Mucosa of rectum (tissue), 2 donors: ENCODE data around the gene TARBP1.
"Not testable (repeated sequence)": the region's sequence is repeated elsewhere in the genome, so short reads cannot be mapped to it uniquely, and the experiment has no call there.

Experiments used
- H3K27ac ChIP-seq, 2 donors: one replicate each; pipeline ENCODE4 v1.7.0; 2013; ENCODE audit warnings: inconsistent platforms in 2 of 2, low read depth in 2 of 2, low read length in 2 of 2
- H3K27me3 ChIP-seq, 2 donors: one replicate each; pipeline ENCODE4 v1.7.0; 2013; ENCODE audit warnings: low read length in 2 of 2; ENCODE audit not compliant: control insufficient read depth in 2 of 2, insufficient read depth in 2 of 2
- H3K36me3 ChIP-seq, 2 donors: one replicate each; pipeline ENCODE4 v1.7.0; 2013; ENCODE audit warnings: low read length in 2 of 2; ENCODE audit not compliant: control insufficient read depth in 2 of 2, insufficient read depth in 2 of 2
- H3K4me1 ChIP-seq, 2 donors: one replicate each; pipeline ENCODE4 v1.7.0; 2013; ENCODE audit warnings: low read length in 2 of 2, mild to moderate bottlenecking in 1 of 2; ENCODE audit not compliant: control insufficient read depth in 2 of 2, insufficient read depth in 2 of 2
- H3K4me3 ChIP-seq, 2 donors: one replicate each; pipeline ENCODE4 v1.7.0; 2013; ENCODE audit warnings: low read length in 2 of 2
- H3K9ac ChIP-seq, 2 donors: one replicate each; pipeline ENCODE4 v1.7.0; 2013; ENCODE audit warnings: low read length in 2 of 2, low read depth in 1 of 2, mild to moderate bottlenecking in 1 of 2
- H3K9me3 ChIP-seq, 2 donors: one replicate each; pipeline ENCODE4 v1.7.0; 2013; ENCODE audit warnings: low read length in 2 of 2; ENCODE audit not compliant: control insufficient read depth in 2 of 2
- donor health status: healthy.
- donor health status: Normal muscosa, but diverticular disease.

TARBP1 gene

DNA sequence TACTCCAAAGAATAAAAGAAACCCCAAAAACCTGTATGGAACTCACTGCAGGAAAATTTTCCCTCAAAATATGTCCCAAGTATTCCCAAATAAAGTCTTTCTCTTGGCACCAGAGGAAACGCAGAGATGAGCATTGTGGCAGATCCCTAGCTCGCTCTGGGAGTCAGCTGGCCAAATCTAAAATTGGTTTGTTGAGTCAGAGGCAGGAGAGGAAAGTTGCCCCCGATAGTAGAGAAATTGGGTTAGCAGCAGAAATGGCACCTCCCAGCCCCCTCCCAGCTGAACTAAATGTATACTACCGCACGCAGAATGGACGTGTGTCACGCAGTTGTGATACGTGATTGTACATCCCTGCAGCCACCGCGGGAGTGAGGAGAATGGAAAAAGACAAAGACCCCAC is 39.9 kb upstream of the TARBP1 start:
- Histone ChIP-seq H3K36me3 (no peaks in the 10 kb centered on the region), H3K4me1 (peaks cover 10% of the 10 kb centered on the region in 2 donors), H3K27ac (no peak overlapping the region), H3K4me3 (no peak overlapping the region), H3K9me3 (no peaks in the 10 kb centered on the region), H3K27me3 (no peaks in the 10 kb centered on the region), H3K9ac (no peak overlapping the region)

DNA sequence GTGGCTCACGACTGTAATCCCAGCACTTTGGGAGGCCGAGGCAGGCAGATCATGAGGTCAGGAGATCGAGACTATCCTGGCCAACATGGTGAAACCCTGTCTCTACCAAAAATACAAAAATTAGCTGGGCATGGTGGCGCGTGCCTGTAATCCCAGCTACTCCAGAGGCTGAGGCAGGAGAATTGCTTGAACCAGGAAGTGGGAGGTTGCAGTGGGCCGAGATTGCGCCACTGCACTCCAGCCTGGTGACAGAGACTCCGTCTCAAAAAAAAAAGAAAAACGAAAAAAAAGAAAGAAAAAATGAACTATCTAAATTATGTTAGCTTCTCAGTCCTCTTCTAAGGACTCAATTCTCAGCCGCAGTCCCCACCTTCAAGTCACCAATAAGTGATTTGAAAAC is 39.1 kb upstream of the TARBP1 start:
- not testable (repeated sequence) for H3K4me1 ChIP-seq, H3K27me3 ChIP-seq, H3K9me3 ChIP-seq, H3K9ac ChIP-seq, H3K36me3 ChIP-seq, H3K4me3 ChIP-seq
- peak overlapping the region in 1 of 2 donors; percentile 11 for H3K27ac ChIP-seq

DNA sequence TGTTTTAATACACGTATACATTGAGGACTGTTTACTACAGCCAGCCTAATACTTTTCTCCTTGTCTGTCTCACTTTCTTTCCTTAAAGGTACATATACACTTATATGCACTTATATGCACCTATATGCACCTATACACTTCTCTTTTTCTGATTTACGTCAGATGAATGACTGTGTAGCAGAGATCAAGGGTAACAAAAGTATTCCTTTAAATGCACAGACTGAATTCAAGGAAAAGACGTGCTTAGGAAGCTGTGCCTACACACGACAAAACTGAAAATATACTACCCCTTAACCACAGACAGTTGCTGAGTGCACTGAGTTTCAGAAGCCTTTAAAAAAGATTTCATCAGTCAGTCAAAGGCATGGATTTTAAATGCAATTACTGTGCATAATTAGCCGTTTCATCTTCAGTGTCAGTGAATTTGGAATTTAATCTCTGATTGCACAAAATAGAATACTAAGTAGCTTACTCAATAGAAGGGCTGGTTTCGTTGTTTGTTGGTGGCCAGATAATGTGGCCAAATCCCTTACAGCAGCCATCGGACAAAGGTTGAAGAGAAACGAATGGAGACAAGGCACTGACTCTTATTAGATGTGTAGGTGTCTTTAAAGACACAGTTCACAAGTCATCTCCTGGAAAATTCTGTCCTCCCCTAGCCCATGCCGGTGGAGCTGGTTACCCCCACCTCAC is 38.3 kb upstream of the TARBP1 start:
- H3K4me3 ChIP-seq = no peak overlapping the region
- no peaks in the 10 kb centered on the region for H3K9me3 ChIP-seq
- H3K27me3 ChIP-seq = no peaks in the 10 kb centered on the region
- H3K36me3 ChIP-seq = no peaks in the 10 kb centered on the region
- no peak overlapping the region for H3K9ac ChIP-seq
- H3K27ac ChIP-seq = peak overlapping the region in 1 of 2 donors; percentile 11
- no peaks in the 10 kb centered on the region for H3K4me1 ChIP-seq

DNA sequence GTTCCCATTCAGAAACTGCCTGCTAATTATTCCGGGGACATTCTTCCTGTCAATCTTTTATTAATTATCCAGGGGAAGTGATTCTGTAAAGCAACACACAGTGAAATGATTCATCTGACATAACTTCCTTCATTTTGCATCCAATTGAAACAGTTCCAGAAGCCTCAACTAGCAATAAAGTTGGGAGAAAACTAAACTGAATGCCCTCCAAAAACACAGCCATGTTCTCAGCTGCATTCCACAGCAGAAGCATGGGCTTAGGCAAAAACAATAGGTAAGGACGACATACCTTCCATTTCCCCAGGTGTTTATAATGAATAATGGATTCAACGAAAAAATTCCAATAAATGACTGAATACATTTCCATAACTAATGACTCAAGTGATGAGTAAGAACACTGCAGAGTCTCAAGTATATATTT is 36.9 kb upstream of the TARBP1 start:
- H3K4me1 ChIP-seq = no peaks in the 10 kb centered on the region
- peak overlapping the region in 1 of 2 donors; percentile 6 for H3K27ac ChIP-seq
- H3K36me3 ChIP-seq = no peaks in the 10 kb centered on the region
- no peak overlapping the region for H3K4me3 ChIP-seq
- H3K9me3 ChIP-seq = no peaks in the 10 kb centered on the region
- H3K9ac ChIP-seq = no peak overlapping the region
- H3K27me3 ChIP-seq = no peaks in the 10 kb centered on the region

DNA sequence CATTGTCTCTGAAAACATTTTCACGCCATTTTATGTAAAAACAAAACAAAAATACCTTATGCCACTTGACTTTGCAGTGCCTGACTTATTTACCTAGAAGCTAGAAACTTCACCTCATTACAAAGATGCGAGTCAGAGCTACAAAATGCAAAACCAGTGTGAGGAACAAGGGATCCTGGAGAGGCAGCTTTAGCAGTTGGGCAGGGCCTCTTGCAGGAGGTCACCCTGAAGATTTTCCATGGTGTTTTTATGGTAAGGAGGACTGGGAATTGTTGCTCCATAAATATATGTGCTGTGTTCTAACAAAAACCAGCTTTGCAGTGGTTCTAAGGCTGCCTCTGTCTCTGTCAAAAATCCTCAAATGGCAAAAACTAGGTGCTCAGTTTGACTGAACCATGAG is 36.4 kb upstream of the TARBP1 start:
- Histone ChIP-seq H3K9ac (no peak overlapping the region), H3K4me3 (no peak overlapping the region), H3K36me3 (no peaks in the 10 kb centered on the region), H3K4me1 (no peaks in the 10 kb centered on the region), H3K27ac (peak overlapping the region in 1 of 2 donors; percentile 6), H3K27me3 (no peaks in the 10 kb centered on the region), H3K9me3 (no peaks in the 10 kb centered on the region)

DNA sequence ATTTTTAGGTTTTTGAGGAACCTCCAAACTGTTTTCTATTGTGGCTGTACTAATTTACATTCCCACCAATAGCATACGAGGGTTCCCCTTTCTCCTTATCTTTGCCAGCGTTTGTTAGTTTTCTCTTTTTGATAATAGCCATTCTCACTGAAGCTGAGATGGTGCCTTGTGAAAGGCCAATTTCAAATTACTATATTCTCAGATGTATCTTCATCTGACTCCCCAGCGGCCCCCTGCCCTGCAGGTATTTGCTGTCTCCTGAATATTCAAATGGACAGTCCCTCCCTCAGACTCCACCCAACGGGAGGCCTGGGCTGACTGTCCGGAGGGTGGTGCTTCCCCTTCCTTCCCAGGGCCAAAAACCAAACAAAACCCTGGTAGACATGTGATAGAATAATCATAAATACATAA is 33.5 kb upstream of the TARBP1 start:
- no peak overlapping the region for H3K4me3 ChIP-seq
- H3K27ac ChIP-seq = no peak overlapping the region
- no peaks in the 10 kb centered on the region for H3K36me3 ChIP-seq
- H3K4me1 ChIP-seq = no peaks in the 10 kb centered on the region
- no peaks in the 10 kb centered on the region for H3K9me3 ChIP-seq
- H3K27me3 ChIP-seq = no peaks in the 10 kb centered on the region
- no peak overlapping the region for H3K9ac ChIP-seq

DNA sequence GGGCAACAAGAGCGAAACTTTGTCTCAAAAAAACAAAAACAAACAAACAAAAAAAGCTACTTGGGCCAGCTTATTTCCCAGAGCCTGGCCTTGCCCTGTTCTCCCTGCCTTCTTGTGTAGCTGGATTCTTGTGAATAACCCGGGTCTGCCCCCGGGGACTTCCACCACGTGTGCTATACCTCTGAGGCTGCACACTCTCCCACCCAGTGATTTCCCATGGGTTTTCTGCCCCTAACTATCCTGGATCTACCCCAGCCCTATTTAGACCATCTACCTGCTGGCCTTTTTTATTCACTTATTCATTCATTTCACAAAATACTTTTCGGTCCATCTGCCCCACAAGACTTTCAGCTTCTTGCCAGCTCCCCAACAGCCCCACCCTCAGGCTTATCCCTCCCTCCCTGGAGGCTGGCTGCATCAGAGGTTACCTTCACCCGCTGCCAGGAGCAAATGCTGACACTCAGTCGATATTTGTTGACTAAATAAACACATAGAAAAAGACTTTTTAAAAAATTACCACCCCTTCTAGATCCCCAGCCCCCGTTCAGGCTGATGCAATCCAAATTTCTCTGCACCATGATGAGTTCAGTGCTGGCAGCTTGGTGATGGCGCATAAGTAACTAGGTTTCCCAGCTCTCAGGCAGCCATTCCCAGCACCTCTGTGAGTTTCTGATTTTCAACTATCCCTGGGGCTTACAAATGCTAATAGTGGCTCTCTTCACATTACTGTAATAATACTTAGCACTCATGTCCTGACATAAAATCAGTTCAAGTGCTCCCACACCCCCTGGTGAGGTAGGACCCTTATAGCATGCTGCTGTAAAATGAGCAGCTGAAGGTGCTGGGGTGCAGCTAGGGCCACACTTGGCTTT is 30.7 kb upstream of the TARBP1 start:
- Histone ChIP-seq H3K27me3 (no peaks in the 10 kb centered on the region), H3K4me1 (no peaks in the 10 kb centered on the region), H3K36me3 (no peaks in the 10 kb centered on the region), H3K4me3 (no peak overlapping the region), H3K9me3 (no peaks in the 10 kb centered on the region), H3K9ac (no peak overlapping the region), H3K27ac (no peak overlapping the region)

DNA sequence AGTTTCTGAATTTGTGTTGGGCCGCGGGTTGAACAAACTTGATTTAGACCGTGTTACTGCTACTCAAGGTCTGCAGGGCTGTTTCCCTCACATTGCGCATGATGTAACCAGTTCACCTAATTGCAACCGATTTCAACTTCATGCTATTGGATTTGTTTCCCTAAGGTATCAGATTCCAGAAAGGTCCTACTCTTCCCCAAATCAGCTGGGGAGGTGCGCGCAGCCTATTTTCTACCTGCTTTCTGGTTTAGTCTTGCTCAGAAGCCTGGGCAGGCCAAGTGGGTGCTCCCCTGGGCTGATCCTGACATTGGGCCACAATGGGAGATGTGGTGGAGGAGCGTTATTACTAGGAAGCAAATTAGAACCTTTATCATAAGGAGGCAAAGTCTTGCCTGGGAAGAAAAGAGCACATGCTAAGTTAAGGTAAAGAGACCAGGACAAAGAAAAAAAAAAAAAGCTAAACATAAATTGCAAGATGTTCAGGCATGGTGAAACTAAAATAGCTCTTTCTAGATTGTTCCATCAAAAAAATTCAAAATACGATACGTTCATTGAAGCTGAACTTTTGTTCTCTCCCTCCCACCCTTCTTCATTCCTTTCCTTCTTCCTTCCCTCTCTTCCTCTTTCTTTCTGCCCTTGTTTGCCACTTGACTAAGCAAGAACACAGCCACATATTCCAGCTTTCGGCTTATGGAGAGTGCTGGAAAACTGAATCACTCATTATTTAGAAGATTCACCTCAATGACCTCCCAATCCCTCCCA is 28.8 kb upstream of the TARBP1 start:
- no peak overlapping the region for H3K27ac ChIP-seq
- H3K9me3 ChIP-seq = no peaks in the 10 kb centered on the region
- H3K27me3 ChIP-seq = no peaks in the 10 kb centered on the region
- H3K9ac ChIP-seq = no peak overlapping the region
- no peak overlapping the region for H3K4me3 ChIP-seq
- no peaks in the 10 kb centered on the region for H3K4me1 ChIP-seq
- no peaks in the 10 kb centered on the region for H3K36me3 ChIP-seq

DNA sequence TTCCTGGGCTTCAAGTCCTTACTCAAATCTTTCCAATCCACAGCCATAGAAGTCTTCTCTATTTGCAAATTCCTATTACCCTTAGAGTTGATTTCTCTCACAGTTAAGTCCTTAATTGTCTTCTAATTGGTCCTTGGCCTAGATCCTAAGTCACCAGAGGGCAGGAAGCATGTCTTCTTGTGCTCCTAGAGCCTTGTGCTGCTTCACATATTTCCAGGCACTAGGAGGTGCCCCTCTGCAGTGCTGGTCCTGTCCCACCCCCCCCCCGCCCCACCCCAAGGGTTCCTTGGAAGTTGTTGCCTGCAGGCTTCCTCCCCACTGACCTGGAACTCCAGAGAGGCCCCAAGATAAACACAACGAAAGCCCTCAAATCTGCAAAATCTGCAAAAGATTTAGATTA is 28.1 kb upstream of the TARBP1 start:
- Histone ChIP-seq H3K36me3 (no peaks in the 10 kb centered on the region), H3K4me3 (no peak overlapping the region), H3K27ac (no peak overlapping the region), H3K27me3 (no peaks in the 10 kb centered on the region), H3K4me1 (no peaks in the 10 kb centered on the region), H3K9me3 (no peaks in the 10 kb centered on the region), H3K9ac (no peak overlapping the region)

DNA sequence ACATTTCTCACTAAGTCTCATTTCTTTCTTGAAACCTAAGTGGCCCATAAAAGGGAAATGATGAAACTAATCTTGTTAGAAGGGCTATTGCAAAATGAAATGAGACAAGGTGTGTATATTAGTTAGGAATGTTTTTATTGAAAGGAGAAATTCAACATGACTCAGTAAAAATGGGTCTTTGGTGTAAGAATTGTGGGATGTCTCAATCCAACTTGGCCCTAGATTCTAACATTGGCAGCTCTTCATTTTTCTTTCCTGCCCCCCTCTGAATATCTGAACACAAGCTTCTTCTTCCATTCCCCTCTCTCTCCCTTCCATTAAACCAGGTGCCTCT is 26.8 kb upstream of the TARBP1 start:
- H3K4me3 ChIP-seq = no peak overlapping the region
- H3K36me3 ChIP-seq = no peaks in the 10 kb centered on the region
- H3K9ac ChIP-seq = no peak overlapping the region
- H3K27me3 ChIP-seq = no peaks in the 10 kb centered on the region
- H3K9me3 ChIP-seq = no peaks in the 10 kb centered on the region
- H3K4me1 ChIP-seq = no peaks in the 10 kb centered on the region
- no peak overlapping the region for H3K27ac ChIP-seq
